SK-N-DZ (cell line): ENCODE measurements around the gene IL15RA. TPM values are rescaled to one million over a fixed set of nuclear protein-coding genes. Genes with fewer than 3 reads are reported as not detected.
A peak's percentile ranks its signal among the peaks of the same experiment; 100 is the strongest.

Experiments
- DNase-seq: peaks from one replicate; pipeline ENCODE4 v3.0.0-alpha.2; 2015; ENCODE audit warnings: low spot score
- polyA plus RNA-seq, 2 experiments: library from polyadenylated mRNA; depleted of rRNA; stranded (reverse); fragments of >200 nt; gene quantifications; 2 replicates each; pipeline ENCODE4 v1.2.3, GENCODE V29; 2014

IL15RA gene
- polyA plus RNA-seq (2014; cell fraction: cytosol; rRNA removed) = not detected in 2 replicates
- polyA plus RNA-seq (2014; cell fraction: nucleus; rRNA removed) = not detected in 2 replicates

DNA sequence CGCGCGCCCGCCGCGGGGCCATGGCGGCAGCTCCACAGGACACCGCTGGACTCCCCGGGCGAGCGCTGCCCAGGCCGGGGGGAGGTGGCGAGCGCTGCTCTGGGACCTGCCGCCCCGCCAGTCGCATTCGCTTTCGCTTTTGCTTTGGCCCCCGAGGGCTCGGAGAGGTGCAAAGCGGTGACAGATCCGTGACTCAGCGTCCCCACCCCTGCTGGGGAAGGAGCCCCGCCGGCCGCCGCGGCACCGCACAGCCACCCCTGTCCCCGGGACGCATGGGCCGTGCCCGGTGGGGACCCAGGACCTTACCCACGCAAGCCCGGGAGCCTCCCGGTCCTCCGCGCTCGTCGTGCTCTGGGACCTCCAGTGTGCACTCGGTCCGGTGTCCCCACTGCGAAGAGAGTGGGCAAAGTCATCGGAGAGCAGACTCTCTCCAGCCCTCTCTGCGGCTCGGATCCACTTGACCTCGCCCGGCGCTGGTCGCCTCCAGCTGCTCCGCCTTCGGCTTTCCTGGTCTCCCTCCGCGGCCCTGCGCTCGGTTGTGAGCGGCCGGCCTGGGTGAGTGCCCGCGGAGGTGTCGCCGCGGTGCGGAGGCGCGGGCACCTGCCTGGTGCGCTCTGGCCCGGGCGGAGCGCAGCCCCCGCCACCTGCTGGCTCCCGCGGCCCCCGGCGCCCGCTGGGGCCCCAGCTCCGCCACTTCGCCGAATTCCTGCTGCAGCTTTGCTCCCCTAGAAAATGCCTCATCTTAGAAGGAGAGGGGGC is at the start of gene IL15RA:
IL15RA (minus strand) TSS at position 73 of the 759 bp plus-strand sequence; CDS start at position 22, 51 bp downstream.
- DNase-seq = no peak

DNA sequence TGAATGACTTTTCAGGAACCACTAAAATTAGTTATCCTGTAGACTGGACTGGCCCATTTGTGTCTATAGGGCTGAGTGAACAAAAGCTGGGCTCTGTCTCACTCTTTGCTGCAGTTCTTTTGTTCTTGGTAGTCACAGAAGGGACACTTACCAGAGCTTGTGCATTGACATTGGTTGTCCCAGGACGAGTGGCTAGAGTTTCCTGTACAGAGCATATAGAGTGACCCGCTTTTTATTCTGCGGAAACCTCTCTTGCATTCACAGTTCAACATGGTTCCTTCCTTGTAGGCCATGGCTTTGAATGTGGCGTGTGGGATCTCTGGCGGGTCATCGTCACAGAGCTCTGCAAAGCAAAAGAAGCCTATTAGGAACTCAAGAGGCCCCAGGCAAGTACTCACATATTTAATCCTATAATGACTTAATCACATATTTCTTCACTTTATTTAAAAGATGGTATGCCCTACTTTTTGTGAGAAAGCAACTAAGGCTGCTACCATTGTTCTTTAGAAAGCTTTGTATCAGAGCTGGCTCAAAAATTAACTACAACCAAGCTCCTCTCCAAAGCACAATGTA is 48.4 kb upstream of the IL15RA start:
- DNase-seq = no peak

- DNase-seq = no peak
These were observed 47.0 kb upstream of the IL15RA start for GRCh38 chr10:6024334-6024682.

DNA sequence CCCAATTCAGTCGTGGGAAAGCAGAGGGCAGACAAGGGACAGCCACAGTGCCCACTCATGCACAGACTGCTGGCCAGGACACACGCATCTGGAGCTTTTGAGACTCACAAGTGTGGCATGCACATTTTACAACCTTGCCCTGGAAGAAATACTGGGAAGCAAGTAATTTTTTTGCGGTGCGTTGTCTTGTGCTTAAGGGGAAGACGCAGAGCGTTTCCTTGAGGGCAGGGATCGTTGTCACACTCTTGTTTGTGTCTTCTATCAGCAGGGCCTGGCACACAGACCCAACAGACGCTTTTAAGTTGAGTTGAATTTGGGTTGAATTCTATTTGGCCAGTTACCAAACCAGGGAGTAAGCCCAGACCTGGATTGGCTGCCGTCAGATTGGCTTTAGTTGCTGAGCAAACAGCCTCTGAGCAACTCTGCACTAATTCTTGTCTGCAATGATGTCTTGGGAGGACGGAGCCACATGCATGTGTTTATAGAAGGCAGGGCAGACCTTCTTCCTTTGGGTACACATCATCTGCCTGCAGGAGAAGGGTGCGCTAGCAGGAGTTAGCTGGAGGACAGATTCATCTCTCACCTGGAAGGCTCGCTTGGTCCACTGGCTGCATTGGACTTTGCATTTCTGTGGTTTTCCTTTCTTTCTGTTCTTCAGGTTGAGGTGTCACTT is 46.5 kb upstream of the IL15RA start:
- no peak for DNase-seq

DNA sequence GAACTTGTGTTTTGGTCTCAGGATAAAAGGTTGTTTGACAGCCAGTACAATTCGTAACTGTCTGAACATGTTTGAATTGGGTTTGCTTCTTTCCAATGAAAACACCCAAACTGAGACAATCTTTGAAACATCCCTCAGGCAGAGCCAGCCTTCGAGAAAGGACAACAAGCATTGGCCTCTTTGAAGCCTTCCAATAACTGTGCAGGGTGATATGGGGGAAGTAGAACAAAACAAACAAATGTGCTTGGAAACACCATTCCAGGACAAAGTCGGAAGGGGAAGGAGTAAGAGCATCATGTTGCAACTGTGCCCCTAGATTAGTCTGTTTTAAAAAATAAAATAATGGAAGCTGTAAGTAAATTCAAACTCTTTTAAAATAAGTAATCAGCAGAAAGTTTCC is 45.3 kb upstream of the IL15RA start:
- DNase-seq = no peak

DNA sequence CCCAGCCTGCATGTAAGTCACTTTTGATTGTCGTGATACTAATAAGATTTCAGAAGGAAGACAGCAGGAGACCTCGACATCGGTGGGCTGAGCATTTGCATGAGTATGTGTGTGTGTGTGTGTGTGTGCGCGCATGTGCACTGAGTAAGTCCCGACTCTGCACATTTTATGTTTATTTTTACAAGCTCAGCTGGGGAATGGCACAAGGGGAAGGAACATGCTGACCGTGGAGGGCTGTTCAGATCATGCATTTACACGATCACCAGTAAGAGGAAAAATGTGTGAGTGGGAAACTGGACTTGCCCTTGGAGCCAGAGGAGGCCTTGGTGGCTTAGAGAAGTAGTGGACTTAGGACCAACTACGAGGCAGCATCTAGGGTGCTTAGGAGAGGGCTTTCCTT is 43.5 kb upstream of the IL15RA start:
- DNase-seq = no peak

- DNase-seq = no peak
These were observed 42.5 kb upstream of the IL15RA start for GRCh38 chr10:6019796-6020195.

GRCh38 chr10:6019010-6019782 is 41.9 kb upstream of the IL15RA start:
- no peak for DNase-seq

DNA sequence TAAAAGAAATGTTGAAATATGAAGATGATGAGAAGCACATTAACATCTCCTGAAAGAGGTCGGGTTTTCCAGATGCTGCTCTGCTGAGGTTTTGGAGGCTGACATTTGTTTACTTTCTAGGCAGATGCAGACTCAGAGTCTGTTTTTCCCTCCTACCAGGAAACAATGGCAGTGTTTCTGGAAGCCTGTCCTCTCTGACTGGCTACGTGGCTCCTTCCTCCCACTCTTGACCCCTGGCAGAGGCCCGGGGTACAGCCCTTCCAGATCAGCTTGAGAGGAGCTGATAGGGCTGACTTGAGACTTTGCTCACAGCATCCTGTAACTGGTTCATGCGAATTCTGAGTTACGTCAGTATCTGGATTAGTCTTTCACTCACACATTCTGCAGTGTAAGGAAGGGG is 41.1 kb upstream of the IL15RA start:
- DNase-seq = no peak

DNA sequence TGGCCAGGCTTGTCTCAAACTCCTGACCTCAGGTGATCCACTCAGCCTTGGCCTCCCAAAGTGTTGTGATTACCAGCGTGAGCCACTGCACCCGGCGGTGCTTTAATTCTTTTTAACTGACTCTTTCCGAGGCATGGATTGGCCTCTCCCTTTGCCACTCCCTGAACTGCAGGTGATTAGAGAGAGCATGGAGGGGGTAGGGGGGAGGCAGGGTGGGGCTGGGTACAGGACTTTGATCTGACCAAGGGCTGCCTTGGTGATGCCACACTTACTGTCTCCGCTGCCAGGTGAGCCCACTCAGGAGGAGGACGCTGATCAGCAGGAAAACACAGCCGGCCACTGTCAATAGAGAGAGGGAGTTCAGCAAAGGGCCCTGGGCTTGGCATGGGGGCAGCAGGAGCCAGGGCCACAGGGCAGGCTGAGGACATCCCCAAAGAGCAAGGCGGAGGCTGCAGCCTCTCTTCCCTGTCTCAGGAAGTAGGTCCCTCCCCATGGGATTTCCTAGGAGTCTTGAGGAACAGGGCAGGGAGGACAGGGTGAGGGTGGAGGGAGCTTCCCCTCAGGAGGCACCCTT is 40.5 kb upstream of the IL15RA start:
- no peak for DNase-seq

- peak; percentile 32 for DNase-seq
These were observed 37.0 kb upstream of the IL15RA start for GRCh38 chr10:6014241-6014761.

- DNase-seq = no peak
These were observed 36.3 kb upstream of the IL15RA start for GRCh38 chr10:6013413-6014192.

DNA sequence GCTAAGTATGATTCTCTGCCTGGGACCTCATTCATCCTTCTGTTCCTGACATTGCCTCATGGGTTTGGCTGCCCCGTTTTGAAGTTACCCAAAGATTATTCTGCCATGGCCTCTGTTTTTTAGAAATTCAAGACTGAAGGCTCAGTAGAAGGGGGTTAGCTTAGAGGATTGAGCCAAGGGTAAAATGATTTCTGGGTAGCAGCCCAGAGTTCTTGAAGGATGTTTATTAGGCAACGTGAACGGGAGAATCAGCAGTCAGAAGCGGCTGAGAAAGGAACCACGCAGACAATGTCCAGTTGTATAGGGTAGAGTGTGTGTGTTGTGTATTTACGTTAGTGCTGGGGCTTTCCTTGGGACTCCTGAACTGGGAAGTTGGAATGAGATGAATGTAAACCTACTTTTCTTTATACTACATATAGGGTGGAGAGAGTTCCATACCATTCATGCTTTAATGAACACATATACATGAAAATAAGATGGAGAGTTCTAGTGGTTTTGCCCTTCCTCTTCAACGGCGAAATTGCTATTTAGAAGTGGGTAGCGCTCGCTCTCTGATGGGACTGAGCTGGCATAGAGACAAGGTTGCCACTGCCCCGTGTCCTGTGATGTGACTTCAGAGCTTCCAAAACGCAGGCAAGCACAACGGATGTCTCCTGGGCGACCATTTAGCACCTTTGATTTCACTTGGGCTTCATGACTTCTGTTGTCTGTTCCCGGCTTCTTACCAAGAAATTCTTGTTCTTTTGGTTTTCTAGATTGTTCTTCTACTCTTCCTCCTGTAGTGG is 35.0 kb upstream of the IL15RA start:
- DNase-seq = no peak

- DNase-seq = no peak
These were observed 34.2 kb upstream of the IL15RA start for GRCh38 chr10:6011558-6011957.

DNA sequence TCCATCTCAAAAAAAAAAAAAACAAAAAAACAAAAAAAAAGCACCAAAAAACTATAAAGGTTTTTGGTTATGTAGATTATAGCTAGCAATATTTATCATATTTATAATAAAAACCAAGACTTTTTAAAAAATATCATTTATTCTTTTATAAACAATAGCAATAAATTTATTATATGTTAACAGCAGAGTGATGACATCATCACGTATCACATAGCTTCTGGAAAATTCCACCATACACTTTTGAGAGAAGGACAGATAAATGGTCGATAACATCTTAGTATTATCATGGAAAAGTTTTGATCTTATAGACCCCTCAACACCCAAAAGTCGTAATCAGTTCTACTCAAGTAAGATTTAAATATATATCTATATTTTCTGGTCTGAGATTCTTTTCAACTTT is 33.2 kb upstream of the IL15RA start:
- no peak for DNase-seq

DNA sequence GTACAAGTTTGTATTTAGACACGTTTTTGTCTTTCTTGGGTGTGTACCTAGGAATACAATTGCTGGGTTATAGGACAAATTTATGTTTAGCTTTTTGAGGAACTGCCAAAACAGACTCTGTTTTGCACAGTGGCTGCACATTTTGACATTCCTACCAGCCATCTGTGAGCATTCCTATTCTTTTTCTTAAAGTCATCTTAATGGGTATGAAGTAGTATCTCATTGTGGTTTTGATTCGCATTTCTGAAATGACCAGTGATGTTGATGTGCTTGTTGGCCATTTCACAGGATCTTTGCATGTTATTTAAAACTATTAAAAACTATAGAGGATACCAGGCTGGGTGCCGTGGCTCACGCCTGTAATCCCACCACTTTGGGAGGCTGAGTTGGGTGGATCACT is 32.6 kb upstream of the IL15RA start:
- no peak for DNase-seq

GRCh38 chr10:6009150-6009549 is 31.8 kb upstream of the IL15RA start:
- no peak for DNase-seq

DNA sequence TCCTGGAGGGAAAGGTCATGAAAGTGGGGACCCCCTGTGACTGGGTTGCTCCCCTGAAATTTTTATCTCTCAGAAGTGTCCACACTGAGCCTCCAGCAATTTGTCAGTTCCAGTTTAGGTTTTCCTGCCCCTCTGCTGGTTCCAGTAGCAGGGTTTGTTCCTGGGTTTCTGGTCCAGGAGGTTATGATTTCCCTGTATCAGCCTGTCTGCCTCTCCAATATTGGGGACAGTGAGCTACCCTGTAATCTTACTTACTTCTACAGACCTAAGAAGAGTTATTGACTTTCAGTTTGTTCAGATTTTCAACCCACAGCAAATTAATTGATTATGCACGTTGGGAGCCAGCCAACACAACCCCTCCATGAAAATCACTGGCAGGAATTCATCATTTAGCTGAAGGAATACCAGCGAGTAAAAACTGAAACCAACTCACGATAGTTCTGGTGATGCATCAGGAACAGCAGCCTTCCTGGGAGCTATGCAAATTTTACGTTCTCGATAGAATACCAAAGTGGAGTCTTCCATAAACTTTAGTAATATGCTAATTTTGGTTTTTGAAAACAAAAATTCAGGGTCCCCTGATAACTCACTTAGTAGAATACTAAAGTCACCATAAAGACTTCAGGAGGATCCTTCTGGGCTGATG is 31.3 kb upstream of the IL15RA start:
- DNase-seq = no peak

DNA sequence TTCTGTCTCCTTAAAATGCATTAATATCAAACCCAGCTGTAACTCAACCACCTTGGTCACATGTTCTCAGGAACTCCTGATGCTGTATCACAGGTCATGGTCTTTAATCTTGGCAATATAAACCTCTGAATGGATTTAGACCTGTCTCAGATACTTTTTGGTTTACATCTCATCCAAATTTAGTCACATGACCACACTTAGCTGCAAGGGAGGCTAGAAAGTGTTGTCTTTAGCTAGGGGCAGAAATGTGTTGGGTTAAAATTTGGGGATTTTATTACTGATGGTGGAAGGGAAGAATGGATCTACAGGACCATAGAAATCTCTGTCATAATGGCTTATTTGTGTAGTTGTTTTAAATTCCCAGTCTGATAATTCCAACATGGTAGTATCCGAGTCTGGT is 29.6 kb upstream of the IL15RA start:
- no peak for DNase-seq
